Transverse colon (tissue), 3 donors: ENCODE results near the gene MBOAT2.

Source experiments
- CTCF ChIP-seq, 5 experiments: fragments of 200-600 bp in 3 of 5; fragments of 450-650 bp in 2 of 5; sonication (generic) in 3 of 5; IDR thresholded peaks; 1 replicate in 2 of 5; 2 replicates in 3 of 5; pipeline ENCODE4 v1.5.1; 2016 to 2017; ENCODE audit warnings: antibody characterized with exemption in 5 of 5, inconsistent platforms in 3 of 5, mild to moderate bottlenecking in 2 of 5, moderate library complexity in 1 of 5
- EP300 ChIP-seq: sonication (generic); formaldehyde crosslinking; IDR thresholded peaks from one replicate; pipeline ENCODE4 v1.6.1; 2017; ENCODE audit warnings: antibody characterized with exemption, low read depth
- POLR2A ChIP-seq: fragments of 450-650 bp; IDR thresholded peaks from one replicate; pipeline ENCODE4 v1.6.1; 2016; ENCODE audit warnings: antibody characterized with exemption, mild to moderate bottlenecking, moderate library complexity

GRCh38 chr2:8927510-8928455, 75.7 kb downstream of the MBOAT2 start:
- TF ChIP-seq POLR2A (no peak), CTCF (IDR thresholded peaks at IDR 0.05) (no peak), EP300 (no peak)
